Neural cell (in vitro differentiated cells): ENCODE results near the gene INO80C. TPM values are rescaled to one million over a fixed set of nuclear protein-coding genes. Genes with fewer than 3 reads are reported as not detected.

Experiments
- H2AFZ ChIP-seq: fragments of 200-600, 300-800 bp; sonication (generic), shearing (Covaris generic); 2 replicates; pipeline ENCODE4 v1.6.0; 2014; ENCODE audit warnings: low read depth, mild to moderate bottlenecking, antibody characterized with exemption, low read length, moderate library complexity
- H3F3A ChIP-seq: fragments of 200-600 bp; shearing (Covaris generic); 2 replicates; pipeline ENCODE4 v1.6.1; 2016; ENCODE audit warnings: mild to moderate bottlenecking, moderate library complexity, mixed read lengths, antibody characterized with exemption, low read length; ENCODE audit not compliant: insufficient read depth, poor library complexity, severe bottlenecking
- H3K27ac ChIP-seq: fragments of 200-600, 300-800 bp; sonication (generic), shearing (Covaris generic); 2 replicates; pipeline ENCODE4 v1.5.1; 2014; ENCODE audit warnings: mild to moderate bottlenecking, low read length, moderate library complexity
- H3K27me3 ChIP-seq: fragments of 300-800, 200-600 bp; sonication (generic), shearing (Covaris generic); 2 replicates; pipeline ENCODE4 v1.6.0; 2014; ENCODE audit warnings: mild to moderate bottlenecking, low read depth, low read length, moderate library complexity; ENCODE audit not compliant: insufficient read depth
- H3K36me3 ChIP-seq: fragments of 300-800, 200-600 bp; sonication (generic), shearing (Covaris generic); 2 replicates; pipeline ENCODE4 v1.5.1; 2014; ENCODE audit warnings: mild to moderate bottlenecking, antibody characterized with exemption, low read length, moderate library complexity; ENCODE audit not compliant: insufficient read depth
- H3K4me2 ChIP-seq: fragments of 300-800, 200-600 bp; sonication (generic), shearing (Covaris generic); 2 replicates; pipeline ENCODE4 v1.6.0; 2014; ENCODE audit warnings: mild to moderate bottlenecking, low read length
- H3K4me3 ChIP-seq: fragments of 300-800, 200-600 bp; sonication (generic), shearing (Covaris generic); 2 replicates; pipeline ENCODE4 v1.5.1; 2014; ENCODE audit warnings: mild to moderate bottlenecking, low read length, moderate library complexity
- H3K79me2 ChIP-seq: fragments of 200-600 bp; shearing (Covaris generic); replicated peaks from 2 replicates; pipeline ENCODE4 v1.6.0; 2014; ENCODE audit warnings: mild to moderate bottlenecking, low read length, moderate library complexity; ENCODE audit not compliant: insufficient read depth
- H3K9ac ChIP-seq: fragments of 300-800, 200-600 bp; sonication (generic), shearing (Covaris generic); 2 replicates; pipeline ENCODE4 v1.6.1; 2016; ENCODE audit warnings: mild to moderate bottlenecking, low read length, mixed read lengths
- H3K9me2 ChIP-seq: fragments of 200-600 bp; shearing (Covaris generic); 2 replicates; pipeline ENCODE4 v1.6.1; 2016; ENCODE audit warnings: mild to moderate bottlenecking, low read length, mixed read lengths; ENCODE audit not compliant: insufficient read depth
- H3K9me3 ChIP-seq: fragments of 200-600, 300-800 bp; sonication (generic), shearing (Covaris generic); 2 replicates; pipeline ENCODE4 v1.6.1; 2016; ENCODE audit warnings: mild to moderate bottlenecking, mixed run types, low read length, moderate library complexity, mixed read lengths
- H4K20me1 ChIP-seq: fragments of 200-600 bp; shearing (Covaris generic); 2 replicates; pipeline ENCODE4 v1.6.1; 2016; ENCODE audit warnings: mild to moderate bottlenecking, mixed run types; ENCODE audit not compliant: insufficient read depth
- EP300 ChIP-seq: fragments of 450-650 bp; conservative IDR thresholded peaks from 2 replicates; pipeline ENCODE4 v1.6.1; 2014; ENCODE audit warnings: antibody characterized with exemption, mild to moderate bottlenecking, moderate library complexity; ENCODE audit not compliant: poor library complexity, severe bottlenecking
- EZH2 ChIP-seq: fragments of 200-600, 300-800 bp; shearing (Covaris generic), sonication (generic); IDR thresholded peaks from 2 replicates; pipeline ENCODE4 v1.6.1; 2014; ENCODE audit warnings: antibody characterized with exemption, low read length, borderline replicate concordance, mild to moderate bottlenecking; ENCODE audit not compliant: insufficient read depth, poor library complexity, severe bottlenecking
- MXI1 ChIP-seq: fragments of 450-650 bp; conservative IDR thresholded peaks from 2 replicates; pipeline ENCODE4 v1.6.1; 2014; ENCODE audit warnings: antibody characterized with exemption, mild to moderate bottlenecking; ENCODE audit not compliant: poor library complexity, severe bottlenecking
- POLR2AphosphoS5 ChIP-seq: IDR thresholded peaks from 2 replicates; pipeline ENCODE4 v1.6.1; 2012
- RAD21 ChIP-seq: fragments of 450-650 bp; conservative IDR thresholded peaks from 2 replicates; pipeline ENCODE4 v1.6.1; 2014; ENCODE audit warnings: antibody characterized with exemption, mild to moderate bottlenecking, moderate library complexity
- SMC3 ChIP-seq: fragments of 450-650 bp; conservative IDR thresholded peaks from 2 replicates; pipeline ENCODE4 v1.6.1; 2014; ENCODE audit warnings: antibody characterized with exemption, mild to moderate bottlenecking, moderate library complexity; ENCODE audit not compliant: poor library complexity
- TAF1 ChIP-seq: IDR thresholded peaks from 2 replicates; pipeline ENCODE4 v1.6.1; 2012; ENCODE audit warnings: low read depth
- polyA plus RNA-seq: library from polyadenylated mRNA; depleted of rRNA; stranded (reverse); fragments of >200 nt; gene quantifications from 2 replicates; pipeline ENCODE4 v1.2.3, GENCODE V29; 2014
- TF ChIP-seq, protein P1 (sequence below): IDR thresholded peaks from 2 replicates; pipeline ENCODE4 v1.6.1; 2012; ENCODE audit warnings: borderline replicate concordance
- TF ChIP-seq, protein P2 (sequence below): fragments of 450-650 bp; IDR thresholded peaks from 2 replicates; pipeline ENCODE4 v1.5.1; 2014; ENCODE audit warnings: antibody characterized with exemption, mild to moderate bottlenecking, moderate library complexity; ENCODE audit not compliant: poor library complexity, severe bottlenecking

INO80C gene
- polyA plus RNA-seq, 1 donor from 2014 or later = 30.5 TPM

DNA sequence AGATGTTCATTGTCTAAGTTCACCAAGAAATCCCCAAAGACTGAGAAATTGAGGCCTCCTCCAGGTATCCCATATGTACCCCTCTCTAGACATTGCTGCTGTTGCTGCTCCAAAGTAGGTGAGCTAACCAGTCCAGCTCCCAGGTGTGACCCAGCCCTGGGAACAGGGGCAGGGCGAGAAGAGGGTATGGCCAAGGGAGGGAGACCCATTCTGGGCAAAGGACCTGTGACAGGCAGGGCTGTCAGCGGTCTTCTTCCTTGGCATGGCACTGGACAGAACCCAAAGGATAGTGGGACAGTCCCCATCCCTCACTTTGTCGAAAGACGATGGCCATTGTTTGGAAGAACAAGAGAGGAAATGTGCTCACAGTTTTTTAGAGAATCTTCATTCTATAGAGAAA, 7.2 kb upstream of the INO80C start:
- Histone ChIP-seq H4K20me1 (no peaks in the 10 kb centered on the region), H3K9me3 (no peaks in the 10 kb centered on the region), H3K4me2 (no peak overlapping the region), H3F3A (no peaks in the 10 kb centered on the region), H3K9me2 (no peaks in the 10 kb centered on the region), H3K36me3 (no peaks in the 10 kb centered on the region), H3K79me2 (no peaks in the 10 kb centered on the region), H2AFZ (no peak overlapping the region), H3K27me3 (no peaks in the 10 kb centered on the region), H3K4me3 (no peak overlapping the region), H3K27ac (no peak overlapping the region), H3K9ac (no peak overlapping the region)
- TF ChIP-seq, protein P1, sequence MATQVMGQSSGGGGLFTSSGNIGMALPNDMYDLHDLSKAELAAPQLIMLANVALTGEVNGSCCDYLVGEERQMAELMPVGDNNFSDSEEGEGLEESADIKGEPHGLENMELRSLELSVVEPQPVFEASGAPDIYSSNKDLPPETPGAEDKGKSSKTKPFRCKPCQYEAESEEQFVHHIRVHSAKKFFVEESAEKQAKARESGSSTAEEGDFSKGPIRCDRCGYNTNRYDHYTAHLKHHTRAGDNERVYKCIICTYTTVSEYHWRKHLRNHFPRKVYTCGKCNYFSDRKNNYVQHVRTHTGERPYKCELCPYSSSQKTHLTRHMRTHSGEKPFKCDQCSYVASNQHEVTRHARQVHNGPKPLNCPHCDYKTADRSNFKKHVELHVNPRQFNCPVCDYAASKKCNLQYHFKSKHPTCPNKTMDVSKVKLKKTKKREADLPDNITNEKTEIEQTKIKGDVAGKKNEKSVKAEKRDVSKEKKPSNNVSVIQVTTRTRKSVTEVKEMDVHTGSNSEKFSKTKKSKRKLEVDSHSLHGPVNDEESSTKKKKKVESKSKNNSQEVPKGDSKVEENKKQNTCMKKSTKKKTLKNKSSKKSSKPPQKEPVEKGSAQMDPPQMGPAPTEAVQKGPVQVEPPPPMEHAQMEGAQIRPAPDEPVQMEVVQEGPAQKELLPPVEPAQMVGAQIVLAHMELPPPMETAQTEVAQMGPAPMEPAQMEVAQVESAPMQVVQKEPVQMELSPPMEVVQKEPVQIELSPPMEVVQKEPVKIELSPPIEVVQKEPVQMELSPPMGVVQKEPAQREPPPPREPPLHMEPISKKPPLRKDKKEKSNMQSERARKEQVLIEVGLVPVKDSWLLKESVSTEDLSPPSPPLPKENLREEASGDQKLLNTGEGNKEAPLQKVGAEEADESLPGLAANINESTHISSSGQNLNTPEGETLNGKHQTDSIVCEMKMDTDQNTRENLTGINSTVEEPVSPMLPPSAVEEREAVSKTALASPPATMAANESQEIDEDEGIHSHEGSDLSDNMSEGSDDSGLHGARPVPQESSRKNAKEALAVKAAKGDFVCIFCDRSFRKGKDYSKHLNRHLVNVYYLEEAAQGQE = no peak
- TF ChIP-seq, protein P2, sequence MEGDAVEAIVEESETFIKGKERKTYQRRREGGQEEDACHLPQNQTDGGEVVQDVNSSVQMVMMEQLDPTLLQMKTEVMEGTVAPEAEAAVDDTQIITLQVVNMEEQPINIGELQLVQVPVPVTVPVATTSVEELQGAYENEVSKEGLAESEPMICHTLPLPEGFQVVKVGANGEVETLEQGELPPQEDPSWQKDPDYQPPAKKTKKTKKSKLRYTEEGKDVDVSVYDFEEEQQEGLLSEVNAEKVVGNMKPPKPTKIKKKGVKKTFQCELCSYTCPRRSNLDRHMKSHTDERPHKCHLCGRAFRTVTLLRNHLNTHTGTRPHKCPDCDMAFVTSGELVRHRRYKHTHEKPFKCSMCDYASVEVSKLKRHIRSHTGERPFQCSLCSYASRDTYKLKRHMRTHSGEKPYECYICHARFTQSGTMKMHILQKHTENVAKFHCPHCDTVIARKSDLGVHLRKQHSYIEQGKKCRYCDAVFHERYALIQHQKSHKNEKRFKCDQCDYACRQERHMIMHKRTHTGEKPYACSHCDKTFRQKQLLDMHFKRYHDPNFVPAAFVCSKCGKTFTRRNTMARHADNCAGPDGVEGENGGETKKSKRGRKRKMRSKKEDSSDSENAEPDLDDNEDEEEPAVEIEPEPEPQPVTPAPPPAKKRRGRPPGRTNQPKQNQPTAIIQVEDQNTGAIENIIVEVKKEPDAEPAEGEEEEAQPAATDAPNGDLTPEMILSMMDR = no peak
- TF ChIP-seq MXI1 = no peak
- TF ChIP-seq TAF1 = no peak
- no peak for TF ChIP-seq SMC3
- TF ChIP-seq EP300 = no peak
- no peak for TF ChIP-seq RAD21
- TF ChIP-seq EZH2 = no peak
- TF ChIP-seq POLR2AphosphoS5 = no peak

DNA sequence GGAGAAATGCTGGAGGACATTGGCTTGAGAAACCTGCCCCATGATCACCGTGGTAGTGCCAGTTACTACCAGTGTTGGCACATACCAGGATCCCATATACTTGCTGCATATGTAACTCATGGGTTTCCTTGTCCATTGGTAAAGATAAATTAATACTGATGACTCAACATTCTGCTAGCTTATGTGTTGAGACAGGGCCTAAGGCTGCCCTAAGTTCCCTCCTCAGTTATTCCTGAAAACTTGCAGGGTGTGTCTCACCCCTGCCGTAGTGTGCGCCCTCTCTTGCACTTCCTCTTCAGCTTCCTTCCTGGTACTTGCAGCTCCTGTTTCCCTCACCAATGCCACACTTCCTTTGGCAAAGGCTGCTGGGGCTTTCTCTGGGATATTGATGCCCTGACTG, 4.3 kb upstream of the INO80C start:
- TF ChIP-seq TAF1 (no peak), EP300 (no peak), EZH2 (no peak), MXI1 (no peak), RAD21 (no peak)
- Histone ChIP-seq H2AFZ (no peak overlapping the region), H3K9me2 (no peaks in the 10 kb centered on the region), H3K9ac (no peak overlapping the region), H3K27ac (no peak overlapping the region), H3K4me2 (no peak overlapping the region), H3K79me2 (no peaks in the 10 kb centered on the region), H3F3A (peaks cover 2% of the 10 kb centered on the region), H3K27me3 (no peaks in the 10 kb centered on the region), H4K20me1 (no peaks in the 10 kb centered on the region), H3K4me3 (no peak overlapping the region), H3K9me3 (no peaks in the 10 kb centered on the region), H3K36me3 (no peaks in the 10 kb centered on the region)

DNA sequence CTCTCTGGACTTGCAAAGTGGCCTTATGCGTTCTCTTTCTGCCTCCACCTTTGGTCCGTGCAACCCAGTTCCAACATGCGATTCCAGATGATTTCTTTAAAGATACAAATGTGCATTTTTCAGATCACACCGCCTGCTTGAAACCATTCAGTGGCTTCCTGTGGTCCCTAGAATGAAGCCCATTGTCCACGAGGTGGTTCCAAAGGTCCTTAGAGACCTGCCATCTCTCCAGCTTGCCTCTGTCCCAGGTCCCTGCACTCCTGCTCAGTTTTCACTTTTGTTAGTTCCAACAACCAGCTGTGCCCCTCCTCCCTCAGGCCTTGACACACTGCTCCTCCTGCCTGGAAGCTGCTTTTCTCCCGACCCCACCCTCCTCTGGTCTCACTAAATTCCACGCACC, 3.6 kb upstream of the INO80C start:
- no peak overlapping the region for H3K4me2 ChIP-seq
- no peaks in the 10 kb centered on the region for H3K9me3 ChIP-seq
- H3F3A ChIP-seq = peaks cover 5% of the 10 kb centered on the region
- H4K20me1 ChIP-seq = no peaks in the 10 kb centered on the region
- H3K79me2 ChIP-seq = no peaks in the 10 kb centered on the region
- no peak overlapping the region for H3K4me3 ChIP-seq
- H3K9me2 ChIP-seq = no peaks in the 10 kb centered on the region
- no peak overlapping the region for H2AFZ ChIP-seq
- H3K9ac ChIP-seq = no peak overlapping the region
- TF ChIP-seq TAF1 = no peak
- TF ChIP-seq EZH2 = no peak
- TF ChIP-seq, protein P2 = no peak
- TF ChIP-seq SMC3 = no peak
- TF ChIP-seq, protein P1 = no peak
- no peak for TF ChIP-seq RAD21
- TF ChIP-seq POLR2AphosphoS5 = no peak
- no peak for TF ChIP-seq EP300
- no peak for TF ChIP-seq MXI1
- no peaks in the 10 kb centered on the region for H3K27me3 ChIP-seq
- H3K36me3 ChIP-seq = no peaks in the 10 kb centered on the region
- H3K27ac ChIP-seq = no peak overlapping the region
